Amygdala (tissue), 56 donors: Measurements from ENCODE around the gene MORF4L1.
"Not testable (repeated sequence)": the region's sequence is repeated elsewhere in the genome, so short reads cannot be mapped to it uniquely, and the experiment has no call there.

Source experiments
- DNase-seq, 56 donors: peaks; one replicate each; lab custom pipeline; 2025; lab: John Stamatoyannopoulos, UW

The MORF4L1 gene

DNA sequence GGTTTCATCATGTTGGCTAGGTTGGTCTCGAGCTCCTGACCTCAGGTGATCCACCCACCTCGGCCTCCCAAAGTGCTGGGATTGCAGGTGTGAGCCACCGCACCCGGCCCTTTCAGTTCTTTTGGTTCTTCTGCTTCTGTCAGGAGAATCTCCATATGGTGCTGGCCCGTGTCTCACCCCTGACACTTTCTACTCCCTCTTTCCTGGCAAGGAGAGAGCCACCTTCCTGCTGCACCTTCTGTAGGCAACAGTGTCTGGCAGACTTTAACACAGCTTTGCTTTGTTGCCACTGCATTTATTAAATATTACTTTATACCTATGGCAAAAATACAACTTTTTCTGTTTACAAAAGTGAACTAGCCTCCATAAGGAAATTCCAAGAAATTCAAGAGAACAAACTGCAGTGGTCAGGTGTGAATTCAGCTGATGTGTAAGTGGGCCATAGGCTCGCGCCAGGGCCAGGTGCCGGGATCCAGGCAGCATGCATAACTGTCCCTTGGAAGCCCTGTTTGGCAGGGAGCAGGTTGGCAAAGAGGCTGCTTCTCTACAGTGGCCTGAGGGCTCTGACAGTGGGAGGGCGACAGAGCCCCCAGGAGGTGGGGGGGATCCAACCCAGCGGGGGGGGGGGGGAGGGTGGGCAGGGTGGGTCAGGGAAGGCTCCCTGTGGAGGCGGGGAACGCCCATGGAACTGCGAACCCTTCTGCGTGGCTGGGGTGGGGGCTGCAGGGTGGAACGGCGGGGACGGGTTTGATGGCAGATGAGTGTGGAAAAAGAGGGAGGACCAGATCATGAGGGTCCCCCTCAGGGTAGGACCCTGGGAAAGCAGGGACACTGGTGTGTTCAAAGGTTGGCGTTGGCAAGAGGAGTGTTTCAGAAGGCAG lies 51.0 kb downstream of the MORF4L1 start:
- DNase-seq, result no peak

DNA sequence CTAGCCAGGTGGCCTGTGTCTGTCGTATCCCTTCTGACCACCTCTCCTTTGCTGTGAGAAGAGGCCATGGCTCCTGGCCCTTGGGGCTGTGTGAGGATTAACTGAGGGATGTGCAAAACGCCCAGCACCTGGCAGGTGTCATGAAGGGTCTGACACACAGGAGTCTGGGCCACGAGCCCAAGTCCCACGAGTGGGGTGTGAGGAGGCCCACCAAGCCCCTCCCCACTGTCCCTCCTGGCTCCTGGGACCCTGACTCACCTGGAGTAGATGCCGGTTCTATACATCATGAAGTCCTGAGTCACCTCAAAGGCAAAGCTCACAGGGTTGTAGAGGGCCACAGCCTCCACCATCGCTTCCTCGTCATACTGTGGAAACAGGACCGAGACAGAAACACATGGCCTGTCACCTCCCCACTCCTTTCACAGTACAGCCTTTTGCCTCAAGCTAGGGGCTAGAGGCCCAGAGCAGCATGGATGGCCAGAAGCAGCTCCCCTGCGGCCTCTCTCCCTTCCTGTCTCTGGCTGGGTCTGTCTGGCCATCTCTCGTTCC lies 52.5 kb downstream of the MORF4L1 start:
- no peak for DNase-seq

DNA sequence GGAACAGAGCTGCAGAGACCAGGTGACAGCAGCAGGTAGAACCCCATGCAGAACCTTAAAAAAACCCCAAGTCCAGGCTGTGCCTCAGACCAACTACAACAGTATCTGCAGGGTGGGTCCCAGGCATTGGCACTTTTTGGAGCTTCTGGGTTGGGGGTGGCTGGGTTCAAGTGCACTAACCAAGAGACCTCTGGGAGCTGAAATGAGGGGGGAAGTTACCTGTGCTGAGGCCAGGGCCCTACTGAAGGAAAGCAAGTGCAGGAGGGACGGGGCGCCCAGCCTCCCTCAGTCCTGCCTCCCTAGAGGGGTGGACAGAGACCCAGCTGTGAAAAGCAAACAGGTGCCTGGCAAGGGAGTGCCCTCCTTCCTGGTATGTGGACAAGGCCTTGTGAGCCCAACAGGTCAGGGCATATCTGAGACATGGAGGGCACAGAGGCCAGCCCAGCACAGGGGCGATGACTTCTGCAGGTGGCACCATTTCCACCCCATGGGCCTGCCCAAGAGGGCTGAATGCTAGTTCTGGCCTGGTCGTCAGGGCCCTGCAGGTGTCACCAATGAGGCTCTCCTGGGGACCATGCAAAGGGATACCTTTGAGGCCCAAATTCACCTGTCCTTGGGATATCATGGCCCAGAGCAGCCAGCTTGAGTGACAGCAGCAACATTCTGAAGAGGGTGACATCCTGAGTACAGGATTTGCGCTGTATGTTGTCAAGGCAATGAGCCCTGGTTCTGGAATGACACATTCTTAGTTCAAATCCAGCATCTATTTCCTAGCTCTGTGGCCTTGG lies 53.5 kb downstream of the MORF4L1 start:
- no peak for DNase-seq

DNA sequence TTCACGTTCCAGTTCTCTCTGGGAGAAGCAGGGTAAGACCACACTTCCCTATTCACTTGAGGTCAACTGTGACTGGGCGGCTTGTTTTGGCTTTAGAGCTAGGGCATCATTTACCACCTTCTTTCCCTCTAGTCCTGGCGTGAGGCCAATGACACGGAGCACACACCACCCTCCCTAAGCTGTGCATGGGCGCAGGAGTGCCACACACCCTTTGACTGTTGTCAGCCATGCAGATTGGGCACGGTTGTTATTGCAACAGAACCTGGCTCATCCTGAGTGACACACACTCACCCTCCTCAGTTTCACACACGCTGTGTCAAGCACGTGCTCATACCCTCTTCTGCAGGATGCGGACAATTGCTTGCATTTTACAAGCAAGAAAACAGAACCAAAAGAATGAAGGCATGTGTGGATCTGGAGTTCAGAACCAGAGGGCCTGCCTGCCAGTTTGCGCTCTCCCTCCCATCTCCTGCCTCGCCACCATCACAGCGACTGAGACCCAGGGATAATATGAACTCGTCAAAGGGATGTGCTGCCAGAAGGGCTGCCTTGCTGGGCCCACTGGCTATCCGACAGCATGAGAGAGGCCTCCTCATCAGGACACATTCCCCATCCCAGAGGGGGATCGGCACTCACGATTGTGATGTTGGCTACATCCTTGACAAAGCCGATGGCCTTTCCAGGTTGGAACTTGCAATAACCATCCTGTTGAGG lies 54.5 kb downstream of the MORF4L1 start:
- DNase-seq, result no peak

DNA sequence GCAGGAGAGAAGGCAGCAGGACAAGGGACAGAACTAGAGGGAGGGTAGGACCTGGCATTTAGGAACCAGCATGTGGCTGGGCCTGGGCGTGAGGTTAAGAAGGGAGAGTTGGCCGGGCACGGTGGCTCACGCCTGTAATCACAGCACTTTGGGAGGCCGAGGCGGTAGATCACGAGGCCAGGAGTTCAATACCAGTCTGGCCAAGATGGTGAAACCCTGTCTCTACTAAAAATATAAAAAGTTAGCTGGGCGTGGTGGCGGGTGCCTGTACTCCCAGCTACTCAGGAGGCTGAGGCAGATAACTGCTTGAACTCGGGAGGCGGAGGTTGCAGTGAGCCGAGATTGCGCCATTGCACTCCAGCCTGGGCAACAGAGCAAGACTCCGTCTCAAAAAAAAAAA lies 55.5 kb downstream of the MORF4L1 start:
- not testable (repeated sequence) for DNase-seq

DNA sequence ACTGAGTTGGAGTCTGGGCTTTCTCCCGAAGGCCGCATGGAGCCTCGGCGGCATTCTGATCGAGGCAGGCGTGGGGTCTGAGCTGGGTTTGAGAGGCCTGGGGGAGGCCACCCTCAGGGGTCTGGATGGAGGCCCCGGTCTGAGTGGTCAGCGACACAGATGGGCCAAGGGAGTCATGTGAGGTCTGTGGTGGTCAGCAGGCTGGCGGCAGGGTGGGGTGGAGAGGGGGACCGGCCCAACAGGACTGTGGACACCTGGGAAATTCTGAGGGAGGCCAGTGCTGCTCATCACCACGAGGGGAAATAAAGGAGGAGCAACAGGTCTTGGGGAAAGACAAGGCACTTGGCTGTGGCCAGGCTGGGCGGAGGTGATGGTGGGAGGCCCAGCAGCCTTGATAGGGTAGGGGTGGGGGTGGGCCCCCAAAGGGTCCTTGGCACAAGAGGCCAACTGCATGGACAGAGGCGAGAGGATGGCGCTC lies 56.0 kb downstream of the MORF4L1 start:
- no peak for DNase-seq

DNA sequence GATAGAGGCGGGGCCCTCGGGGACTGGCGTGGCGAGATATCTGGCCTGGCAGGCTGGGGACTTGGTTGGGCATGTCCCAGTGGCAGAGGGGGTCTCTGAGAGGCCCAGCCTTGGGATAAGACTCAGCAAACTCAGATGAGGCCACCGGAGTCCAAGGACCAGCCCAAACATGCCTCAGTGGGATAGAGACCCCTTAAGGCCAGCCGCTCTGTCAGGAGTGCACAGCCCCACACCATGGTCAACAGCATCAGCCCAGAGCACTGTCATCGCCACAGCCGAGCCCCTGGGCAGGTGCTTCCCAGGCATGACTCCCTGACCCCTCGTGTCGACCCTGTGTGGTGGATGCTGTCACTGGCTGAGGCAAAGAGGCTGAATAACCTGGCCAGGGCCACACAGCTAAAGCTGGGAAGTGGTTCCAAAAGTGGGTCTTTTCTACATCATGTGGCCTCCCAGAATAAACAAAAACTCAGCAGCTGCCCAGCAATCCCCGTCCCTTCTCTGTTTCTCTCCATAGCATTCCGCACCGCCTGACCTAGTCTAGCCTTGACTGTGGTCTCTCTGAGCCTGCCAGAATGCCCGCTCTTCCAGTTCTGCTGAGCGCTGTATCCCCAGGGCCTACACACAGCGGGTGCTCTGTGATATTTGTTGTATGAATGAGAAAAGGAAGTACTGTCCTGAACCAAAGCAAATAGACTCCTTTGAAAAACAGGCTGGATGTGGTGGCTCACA lies 57.0 kb downstream of the MORF4L1 start:
- no peak for DNase-seq

DNA sequence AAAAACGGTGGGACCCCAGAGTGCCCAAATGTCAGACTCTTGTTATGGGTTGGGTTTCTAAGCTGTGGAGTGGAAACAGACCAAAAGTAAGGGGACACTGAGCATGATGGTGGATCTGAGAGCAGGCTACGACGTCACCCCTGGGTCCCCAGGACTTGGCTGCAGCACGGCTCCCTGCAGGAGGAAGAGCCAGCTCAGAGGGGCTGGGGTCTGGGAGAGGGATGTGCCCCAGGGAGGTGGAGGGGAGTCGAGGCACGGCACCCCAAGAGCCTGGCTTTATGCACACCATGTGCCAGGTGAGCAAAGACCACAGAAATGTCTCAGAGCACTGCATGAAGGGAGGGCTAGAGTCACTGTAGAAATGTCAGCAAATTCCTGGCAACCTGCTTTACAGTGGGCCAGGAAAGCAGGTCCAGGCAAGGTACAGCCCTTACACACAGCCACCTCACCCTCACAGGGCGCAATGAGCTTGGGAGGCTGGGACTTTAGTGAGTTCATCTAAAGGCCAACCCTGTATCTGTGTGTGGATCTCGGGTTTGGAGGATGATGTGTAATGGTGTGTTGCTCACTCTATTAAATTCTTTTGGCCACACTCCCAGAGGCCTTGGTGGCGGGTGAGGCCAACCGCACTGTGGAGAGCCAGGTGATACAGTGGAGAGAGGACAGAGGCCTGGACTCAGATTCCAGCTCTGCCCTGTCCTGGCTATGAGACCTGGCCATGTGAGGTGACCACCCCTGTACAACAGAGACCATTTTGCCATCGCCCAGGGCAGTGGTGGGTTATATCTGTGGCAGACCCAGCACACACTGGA lies 58.1 kb downstream of the MORF4L1 start:
- DNase-seq, result peak in 1 of 56 donors; percentile 17

DNA sequence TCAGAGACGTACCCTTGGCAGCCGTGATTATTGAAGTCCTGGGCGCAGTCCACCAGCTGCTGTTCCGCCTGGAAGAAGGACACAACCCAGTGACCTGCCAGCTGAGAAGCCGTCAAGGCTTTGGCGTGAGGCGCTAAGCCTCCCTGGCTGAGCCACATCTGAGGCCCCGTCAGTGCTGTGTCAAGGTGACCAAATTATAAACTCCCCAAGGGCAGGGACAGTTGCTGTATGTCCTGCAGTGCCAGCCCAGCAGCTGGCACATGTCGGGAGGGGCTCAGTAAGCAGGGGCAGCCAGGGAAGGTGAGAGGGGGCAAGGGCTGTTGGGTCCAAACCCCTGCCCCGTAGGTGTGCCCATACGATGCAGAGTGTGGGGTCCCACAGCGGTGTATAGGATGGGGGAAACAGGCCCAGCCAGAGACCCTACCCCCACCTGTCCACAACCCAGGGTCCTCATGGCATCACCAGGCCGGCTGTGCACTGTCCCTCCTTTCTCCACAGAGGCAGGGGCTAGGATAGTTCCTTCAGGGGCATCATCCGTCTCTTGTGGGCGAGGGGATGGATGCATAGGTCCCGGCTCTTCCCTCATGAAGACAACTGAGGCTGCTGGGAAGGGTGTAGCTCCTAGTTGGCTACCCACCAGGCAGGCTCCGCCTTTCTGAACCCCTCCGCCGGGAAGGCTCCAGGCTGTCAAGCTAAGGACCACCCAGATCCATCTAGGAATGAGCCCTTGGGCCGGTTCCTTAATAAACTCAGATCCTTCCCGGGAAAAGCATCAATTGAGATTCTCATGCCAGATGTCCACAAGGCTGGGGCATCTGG lies 59.0 kb downstream of the MORF4L1 start:
- DNase-seq, result no peak

DNA sequence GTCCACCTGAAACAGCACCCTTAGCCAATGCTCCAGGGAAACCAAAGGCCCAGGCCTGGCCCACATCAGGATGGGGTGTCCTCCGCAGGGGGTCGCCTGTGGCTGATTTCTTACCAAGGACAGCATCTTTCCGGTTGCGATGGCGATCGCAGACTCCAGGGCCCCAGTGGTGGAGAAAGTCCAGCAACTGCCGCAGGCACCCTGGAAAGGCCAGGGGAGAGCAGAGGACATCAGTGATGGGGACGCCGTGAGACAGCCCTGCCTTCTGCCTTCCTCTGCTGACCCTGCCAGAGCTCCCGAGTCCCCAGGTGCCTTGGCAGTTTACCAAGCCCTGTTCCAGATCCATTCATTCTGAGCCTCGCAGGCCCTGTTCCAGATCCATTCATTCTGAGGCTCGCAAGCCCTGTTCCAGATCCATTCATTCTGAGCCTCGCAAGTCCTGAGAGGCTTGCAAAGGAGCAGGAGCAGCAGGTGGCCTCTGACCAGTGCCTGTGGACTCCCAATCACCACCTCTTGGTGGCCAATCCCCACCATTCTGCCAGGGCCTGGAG lies 59.6 kb downstream of the MORF4L1 start:
- no peak for DNase-seq

DNA sequence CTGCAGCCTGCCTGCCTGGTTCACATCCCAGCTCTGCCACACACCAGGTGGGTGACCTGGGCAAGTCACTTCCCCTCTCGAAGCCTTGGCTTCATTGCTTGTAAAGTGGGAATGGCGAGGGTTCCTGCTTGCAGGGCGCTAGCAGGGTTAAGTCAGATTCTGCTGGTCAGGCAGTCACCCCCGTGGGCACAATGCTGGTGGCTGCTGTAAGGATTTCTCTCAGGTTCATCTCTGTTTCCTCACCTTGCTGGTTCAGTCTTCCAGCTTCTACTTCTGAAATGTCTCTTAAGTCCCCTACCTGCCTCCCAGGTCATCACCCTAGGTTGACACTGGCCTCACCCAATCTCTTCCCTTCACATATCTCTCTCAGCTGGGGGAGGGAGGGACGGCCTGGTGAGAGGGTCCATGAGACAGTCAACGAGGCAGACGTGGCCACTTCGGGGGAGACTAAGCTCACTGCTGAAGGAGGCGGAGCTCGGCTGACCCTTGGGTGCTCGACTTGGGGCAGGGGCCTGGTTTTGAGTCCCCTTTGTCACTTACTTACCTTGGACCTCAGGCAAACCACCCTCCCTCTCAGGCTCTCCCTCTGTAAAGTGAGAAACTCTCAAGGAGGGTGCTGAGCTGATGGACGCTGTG lies 60.6 kb downstream of the MORF4L1 start:
- no peak for DNase-seq

DNA sequence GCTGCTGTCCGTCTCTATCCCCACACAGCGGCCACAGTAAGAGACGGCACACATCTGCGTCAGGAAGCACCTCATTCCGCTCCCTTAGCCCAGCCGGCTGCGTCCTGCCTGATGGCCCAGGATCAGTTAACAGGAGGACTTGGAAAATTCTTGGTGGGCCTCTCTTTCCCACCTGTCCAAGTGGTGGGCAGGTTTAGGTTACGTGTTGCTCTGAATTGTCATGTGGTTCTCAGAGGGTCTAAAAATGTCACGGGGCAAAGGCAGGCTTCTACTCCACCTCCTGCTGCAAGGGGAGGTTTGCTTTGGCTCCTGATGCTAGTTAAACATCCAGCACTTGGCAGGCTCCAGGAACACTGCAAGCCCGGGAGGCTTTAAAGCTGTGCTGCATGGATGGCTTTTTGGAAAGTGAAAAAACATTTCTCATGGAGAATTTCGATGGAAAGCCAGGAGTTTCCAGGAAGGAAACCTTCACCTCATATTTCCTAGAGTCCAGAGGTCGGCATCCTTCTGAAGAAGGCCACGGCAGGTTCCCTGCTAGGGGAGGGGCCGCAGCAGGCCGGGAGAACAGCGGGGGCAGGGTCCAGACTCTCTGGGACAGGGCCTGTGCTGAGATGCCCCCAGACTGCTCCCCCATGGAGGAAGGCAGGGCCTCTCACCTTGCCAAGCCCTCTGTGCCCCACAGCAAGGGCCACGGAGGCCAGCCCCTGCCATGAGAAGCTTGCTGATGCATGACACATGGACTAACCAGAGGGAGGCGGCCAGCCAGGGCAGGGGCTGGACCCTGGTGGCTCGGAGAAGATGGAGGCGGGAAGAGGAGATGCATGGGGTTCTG lies 61.3 kb downstream of the MORF4L1 start:
- peak in 6 of 56 donors; percentile 17 to 46 (median 28) for DNase-seq

DNA sequence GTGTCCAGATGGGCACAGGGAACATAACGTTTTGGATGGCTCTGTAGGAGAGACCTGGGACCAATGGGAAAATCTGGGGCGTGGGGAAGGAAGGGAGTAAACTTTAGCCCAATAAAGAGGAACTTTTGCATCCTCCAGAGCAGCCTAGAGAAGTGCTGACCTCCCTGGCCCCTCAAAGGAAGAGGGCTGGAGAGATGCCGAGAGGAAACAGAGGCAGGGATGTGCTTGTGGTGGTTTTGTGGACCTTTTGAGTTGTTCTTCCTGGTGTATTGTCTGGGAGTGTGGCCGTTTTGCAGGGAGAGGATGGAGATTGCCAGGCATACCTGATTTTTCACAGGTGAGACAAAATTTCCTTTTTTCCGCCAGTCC lies 61.9 kb downstream of the MORF4L1 start:
- no peak for DNase-seq

DNA sequence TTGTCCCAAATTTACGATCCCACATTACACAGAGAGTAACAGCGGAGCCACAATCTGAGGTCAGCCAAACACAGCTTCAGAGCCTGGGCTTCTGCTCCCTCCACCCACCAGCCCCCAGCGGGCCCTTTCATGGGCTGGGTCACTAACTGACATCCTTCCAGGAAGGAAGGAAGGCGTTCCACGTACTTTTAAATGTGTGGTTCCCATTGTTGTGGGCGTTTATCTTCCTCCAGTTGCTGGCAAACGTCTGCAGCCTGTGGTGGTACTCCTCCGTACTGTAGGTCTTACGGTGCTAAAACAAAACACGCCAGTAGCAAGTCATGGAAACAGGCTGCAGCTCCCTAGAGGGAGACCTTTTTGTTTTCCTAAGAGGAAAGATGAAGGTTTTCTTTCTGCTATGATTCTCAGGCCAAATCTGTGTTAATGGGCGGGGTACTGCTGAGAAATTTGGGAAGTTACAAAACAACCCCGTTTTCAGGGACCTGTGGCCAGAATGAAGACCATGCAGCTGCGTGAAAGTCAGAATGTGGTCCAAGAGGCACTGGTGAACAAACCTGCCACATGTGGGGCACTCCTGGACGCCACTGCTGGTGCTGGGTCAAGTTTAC lies 64.5 kb downstream of the MORF4L1 start:
- no peak for DNase-seq

DNA sequence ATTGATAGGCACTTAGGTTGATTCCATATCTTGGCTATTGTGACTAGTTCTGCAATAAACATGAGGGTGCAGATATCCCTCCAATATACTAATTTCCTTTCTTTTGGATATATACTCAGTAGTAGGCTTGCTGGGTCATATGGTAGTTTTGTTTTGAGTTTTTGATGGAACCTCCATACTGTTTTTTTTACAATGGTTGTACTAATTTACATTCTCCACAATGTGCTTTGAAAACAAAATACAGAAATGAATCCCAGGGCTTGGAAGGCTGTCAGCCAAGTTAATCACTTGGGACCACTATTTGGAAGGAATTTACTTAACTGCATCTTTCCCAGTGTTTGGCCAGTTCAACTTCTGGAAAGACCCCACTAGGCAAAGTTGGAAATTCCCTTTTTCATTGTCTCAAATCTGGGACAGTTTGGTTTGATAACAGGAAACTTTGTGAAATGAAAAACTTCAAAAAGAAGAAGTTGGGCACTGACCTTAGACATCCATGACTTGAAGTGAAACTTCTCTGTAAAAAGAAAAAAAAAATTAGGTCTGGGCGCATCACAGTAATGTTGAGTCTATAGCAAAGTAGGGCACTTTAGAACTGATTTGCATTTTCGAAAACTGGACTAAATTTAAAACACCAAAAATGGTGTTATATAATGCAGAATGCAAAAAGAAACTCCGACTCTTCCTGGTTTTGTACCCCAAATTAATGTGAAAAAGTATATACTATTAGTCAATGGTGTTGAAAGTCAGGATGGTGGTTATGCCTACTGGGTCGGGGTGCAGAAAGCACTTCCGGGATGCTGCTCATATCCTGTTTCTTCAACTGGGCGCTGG lies 66.2 kb downstream of the MORF4L1 start:
- DNase-seq, result no peak
